Measurements from ENCODE around the gene TMEM116. TPM values are rescaled to one million over a fixed set of nuclear protein-coding genes. Genes with fewer than 3 reads are reported as not detected.
"Not testable (repeated sequence)": the region's sequence is repeated elsewhere in the genome, so short reads cannot be mapped to it uniquely, and the experiment has no call there.

The TMEM116 gene
- polyA plus RNA-seq, 4 donors, result 29.4 to 38.0 (median 34.3) TPM

DNA sequence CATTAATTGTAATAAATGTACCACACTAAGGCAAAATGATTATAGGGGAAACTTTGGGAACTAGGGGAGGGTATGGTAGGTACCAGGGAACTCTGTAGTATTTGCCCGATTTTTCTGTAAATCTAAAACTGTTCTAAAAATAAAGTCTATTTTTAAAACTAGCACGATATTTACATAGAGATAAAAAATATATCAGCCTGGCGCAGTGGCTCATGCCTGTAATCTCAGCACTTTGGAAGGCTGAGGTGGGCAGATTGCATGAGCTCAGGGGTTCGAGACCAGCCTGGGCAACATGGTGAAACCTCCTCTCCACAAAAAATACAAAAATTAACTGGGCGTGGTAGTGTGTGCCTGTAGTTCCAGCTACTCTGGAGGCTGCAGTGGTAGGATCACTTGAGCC lies 32.4 kb downstream of the TMEM116 start:
- DNase-seq (ENCODE audit: low read depth in 4 of 4, low spot score in 3 of 4), result no peak

DNA sequence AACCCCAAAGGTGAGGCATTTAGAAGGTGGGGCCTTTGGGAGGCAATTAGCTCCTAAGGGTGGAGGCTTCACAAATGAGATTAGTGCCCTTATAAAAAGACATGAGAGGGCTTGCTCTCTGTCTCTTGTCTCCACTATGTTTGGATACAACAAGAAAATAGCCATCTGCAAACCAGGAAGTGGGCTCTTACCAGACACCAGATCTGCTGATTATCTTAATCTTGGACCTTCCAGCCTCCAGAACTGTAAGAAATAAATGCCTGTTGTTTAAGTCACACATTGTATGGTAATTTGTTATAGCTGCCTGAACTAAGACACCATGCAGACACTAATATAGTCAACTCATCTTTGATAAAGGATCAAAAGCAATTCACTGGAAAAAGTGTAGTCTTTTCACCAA lies 34.4 kb downstream of the TMEM116 start:
- DNase-seq (ENCODE audit: low read depth in 4 of 4, low spot score in 3 of 4), result no peak

GRCh38 chr12:111976860-111977259 lies 36.1 kb downstream of the TMEM116 start:
- DNase-seq (ENCODE audit: low read depth in 4 of 4, low spot score in 3 of 4), result no peak

- no peak for DNase-seq (ENCODE audit: low read depth in 4 of 4, low spot score in 3 of 4)
Observed at GRCh38 chr12:111976291-111976690, 36.7 kb downstream of the TMEM116 start.

- DNase-seq (ENCODE audit: low read depth in 4 of 4, low spot score in 3 of 4), result no peak
Observed at GRCh38 chr12:111975161-111975931, 37.6 kb downstream of the TMEM116 start.

DNA sequence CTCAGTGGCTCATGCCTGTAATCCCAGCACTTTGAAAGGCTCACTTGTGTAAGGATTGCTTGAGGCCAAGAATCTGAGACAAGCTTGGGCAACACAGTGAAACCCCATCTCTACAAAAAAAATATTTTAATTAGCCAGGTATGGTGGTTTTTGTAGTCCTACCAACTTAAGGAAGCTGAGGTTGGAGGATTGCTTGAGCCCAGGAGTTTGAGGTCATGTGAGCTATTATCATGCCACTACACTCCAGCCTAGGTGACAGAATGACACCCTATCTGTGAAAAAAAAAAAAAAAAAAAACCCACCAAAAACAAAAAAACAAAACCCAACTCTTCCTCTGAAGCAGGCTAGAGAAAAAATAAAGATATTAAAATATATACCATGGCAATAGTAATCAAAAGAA lies 41.2 kb downstream of the TMEM116 start:
- no peak for DNase-seq (ENCODE audit: low read depth in 4 of 4, low spot score in 3 of 4)

- DNase-seq (ENCODE audit: low read depth in 4 of 4, low spot score in 3 of 4), result no peak
Observed at GRCh38 chr12:111964935-111965334, 48.0 kb downstream of the TMEM116 start.

GRCh38 chr12:111959518-111959917 lies 53.4 kb downstream of the TMEM116 start:
- DNase-seq (ENCODE audit: low read depth in 4 of 4, low spot score in 3 of 4), result not testable (repeated sequence)

DNA sequence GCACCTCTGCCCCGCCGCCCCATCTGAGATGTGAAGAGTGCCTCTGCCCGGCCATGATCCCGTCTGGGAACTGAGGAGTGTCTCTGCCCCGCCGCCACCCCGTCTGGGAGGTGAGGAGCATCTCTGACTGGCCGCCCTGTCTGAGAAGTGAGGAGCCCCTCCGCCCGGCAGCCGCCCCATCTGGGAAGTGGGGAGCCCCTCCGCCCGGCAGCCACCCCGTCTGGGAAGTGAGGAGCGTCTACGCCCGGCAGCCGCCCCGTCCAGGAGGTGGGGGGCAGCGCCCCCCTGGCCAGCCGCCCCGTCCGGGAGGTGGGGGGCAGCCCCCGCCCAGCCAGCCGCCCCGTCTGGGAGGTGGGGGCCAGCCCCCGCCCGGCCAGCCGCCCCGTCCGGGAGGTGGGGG lies 55.7 kb downstream of the TMEM116 start:
- DNase-seq (ENCODE audit: low read depth in 4 of 4, low spot score in 3 of 4), result not testable (repeated sequence)

GRCh38 chr12:111954969-111955368 lies 58.0 kb downstream of the TMEM116 start:
- DNase-seq (ENCODE audit: low read depth in 4 of 4, low spot score in 3 of 4), result no peak

DNA sequence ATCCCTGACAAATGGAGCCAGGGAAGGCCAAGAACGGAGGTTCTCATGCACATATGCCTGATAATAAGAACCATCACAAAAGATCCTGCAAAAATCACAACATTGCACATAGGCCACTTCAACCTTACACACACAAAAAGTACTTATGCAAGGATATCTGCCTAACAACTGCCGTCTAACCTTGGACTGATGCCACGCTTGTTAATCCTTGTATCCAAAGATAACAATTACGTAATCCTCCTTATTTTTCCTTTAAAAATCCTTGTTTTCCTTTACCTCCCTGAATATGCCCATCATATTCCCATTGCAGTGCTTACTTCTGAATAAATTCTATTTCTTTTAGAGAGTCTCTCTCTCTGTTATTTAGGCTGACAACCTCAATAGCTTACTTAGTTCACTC lies 59.5 kb downstream of the TMEM116 start:
- no peak for DNase-seq (ENCODE audit: low read depth in 4 of 4, low spot score in 3 of 4)

GRCh38 chr12:111952084-111952787 lies 60.7 kb downstream of the TMEM116 start:
- not testable (repeated sequence) for DNase-seq (ENCODE audit: low read depth in 4 of 4, low spot score in 3 of 4)

DNA sequence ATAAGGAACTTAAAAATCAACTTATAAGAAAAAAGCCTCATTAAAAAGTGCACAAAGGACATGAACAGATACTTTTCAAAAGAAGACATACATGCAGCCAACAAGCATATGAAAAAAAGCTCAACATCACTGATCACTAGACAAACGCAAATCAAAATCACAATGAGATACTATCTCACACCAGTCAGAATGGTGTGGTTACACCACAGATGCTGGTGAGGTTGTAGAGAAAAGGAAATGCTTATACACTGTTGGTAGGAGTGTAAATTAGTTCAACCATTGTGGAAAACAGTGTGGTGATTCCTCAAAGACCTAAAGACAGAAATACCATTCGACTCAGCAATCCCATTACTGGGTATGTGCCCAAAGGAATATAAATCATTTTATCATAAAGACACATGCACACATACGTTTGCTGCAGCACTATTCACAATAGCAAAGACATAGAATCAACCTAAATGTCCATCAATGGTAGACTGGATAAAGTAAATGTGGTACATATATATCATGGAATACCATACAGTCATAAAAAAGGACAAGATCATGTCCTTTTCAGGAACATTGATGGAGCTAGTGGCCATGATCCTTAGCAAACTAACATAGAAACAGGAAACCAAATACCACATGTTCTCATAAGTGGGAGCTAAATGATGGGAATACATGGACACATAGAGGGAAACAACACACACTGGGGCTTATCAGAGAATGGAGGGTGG lies 61.8 kb downstream of the TMEM116 start:
- DNase-seq (ENCODE audit: low read depth in 4 of 4, low spot score in 3 of 4), result not testable (repeated sequence)

DNA sequence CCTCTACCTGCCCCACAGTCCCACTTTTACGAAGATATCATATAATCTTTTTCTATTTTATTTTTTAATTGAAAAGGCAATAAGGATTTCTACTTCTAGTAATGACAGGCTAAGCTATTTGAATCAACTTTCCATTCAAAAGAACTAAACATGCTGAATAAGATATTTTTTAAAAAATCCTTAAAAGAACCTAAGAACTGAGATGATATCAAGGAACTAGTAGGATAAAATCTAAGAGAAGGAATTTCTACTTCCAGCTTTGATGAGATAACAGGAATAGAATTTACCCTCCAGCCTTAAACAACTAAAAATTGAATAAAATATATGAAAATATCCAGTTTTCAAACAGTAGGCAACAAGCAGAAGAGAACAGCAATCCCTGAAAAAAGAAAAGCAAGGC lies 69.0 kb downstream of the TMEM116 start:
- DNase-seq (ENCODE audit: low read depth in 4 of 4, low spot score in 3 of 4), result no peak

- peak in 1 of 4 donors; percentile 1 for DNase-seq (ENCODE audit: low read depth in 4 of 4, low spot score in 3 of 4)
Observed at GRCh38 chr12:111942557-111942956, 70.4 kb downstream of the TMEM116 start.

GRCh38 chr12:111937429-111937828 lies 75.5 kb downstream of the TMEM116 start:
- DNase-seq (ENCODE audit: low read depth in 4 of 4, low spot score in 3 of 4), result no peak

- no peak for DNase-seq (ENCODE audit: low read depth in 4 of 4, low spot score in 3 of 4)
Observed at GRCh38 chr12:111936869-111937268, 76.1 kb downstream of the TMEM116 start.

DNA sequence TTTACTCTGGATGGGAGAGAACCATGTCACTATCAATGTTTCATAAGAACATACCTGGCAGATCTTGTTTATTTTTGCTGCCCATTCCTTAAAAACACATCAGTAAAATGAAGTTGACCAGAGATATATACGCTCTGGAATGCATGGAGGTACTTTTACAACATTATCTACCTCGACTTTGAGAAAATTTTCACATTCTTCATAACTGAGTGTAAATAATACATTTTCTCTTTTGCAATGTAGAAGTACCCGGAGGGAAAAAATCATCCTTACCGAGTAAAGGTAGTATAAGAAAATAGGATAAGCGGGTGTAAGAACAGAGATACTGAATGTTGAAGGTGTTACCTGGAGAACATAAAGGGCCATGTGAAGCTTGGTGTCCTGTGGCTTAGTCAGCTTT lies 80.7 kb downstream of the TMEM116 start:
- no peak for DNase-seq (ENCODE audit: low read depth in 4 of 4, low spot score in 3 of 4)

- DNase-seq (ENCODE audit: low read depth in 4 of 4, low spot score in 3 of 4), result no peak
Observed at GRCh38 chr12:111927346-111927745, 85.6 kb downstream of the TMEM116 start.

DNA sequence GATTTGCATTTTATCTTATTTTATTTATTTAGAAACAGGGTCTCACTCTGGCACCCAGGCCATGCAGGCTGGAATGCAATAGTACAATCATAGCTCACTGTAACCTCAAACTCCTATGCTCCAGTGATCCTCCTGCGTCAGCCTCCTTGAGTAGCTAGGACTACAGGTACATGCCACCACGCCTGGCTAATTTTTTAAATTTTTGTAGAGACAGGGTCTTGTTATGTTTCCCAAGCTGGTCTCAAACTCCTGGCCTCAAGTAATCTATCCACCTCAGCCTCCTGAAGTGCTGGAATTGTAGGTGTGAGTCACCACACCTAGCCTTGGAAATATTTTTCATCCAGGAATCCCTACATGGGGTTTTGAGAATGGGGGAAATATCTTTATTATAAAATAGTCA lies 86.3 kb downstream of the TMEM116 start:
- no peak for DNase-seq (ENCODE audit: low read depth in 4 of 4, low spot score in 3 of 4)

DNA sequence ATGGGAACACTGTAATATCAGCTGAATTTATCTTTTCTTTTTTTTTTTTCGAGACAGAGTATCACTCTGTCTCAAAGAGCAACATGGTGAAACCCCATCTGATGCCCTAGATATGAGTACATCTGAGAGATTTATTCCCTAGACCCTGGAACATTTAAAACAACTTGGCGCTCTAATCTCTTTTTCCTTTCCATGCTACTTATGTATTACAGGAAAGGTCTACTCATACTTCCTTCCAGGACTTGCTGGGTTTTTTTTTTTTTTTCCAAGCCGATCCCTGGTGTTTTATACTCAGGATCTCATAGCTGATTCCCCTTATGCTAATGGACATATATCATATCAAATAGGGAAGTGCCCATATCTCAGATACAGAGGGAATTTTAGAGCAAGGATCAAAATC lies 87.8 kb downstream of the TMEM116 start:
- DNase-seq (ENCODE audit: low read depth in 4 of 4, low spot score in 3 of 4), result no peak

Measured in right renal pelvis (tissue), 4 donors.